ENCODE results near the gene CABLES2.

CABLES2 gene

DNA sequence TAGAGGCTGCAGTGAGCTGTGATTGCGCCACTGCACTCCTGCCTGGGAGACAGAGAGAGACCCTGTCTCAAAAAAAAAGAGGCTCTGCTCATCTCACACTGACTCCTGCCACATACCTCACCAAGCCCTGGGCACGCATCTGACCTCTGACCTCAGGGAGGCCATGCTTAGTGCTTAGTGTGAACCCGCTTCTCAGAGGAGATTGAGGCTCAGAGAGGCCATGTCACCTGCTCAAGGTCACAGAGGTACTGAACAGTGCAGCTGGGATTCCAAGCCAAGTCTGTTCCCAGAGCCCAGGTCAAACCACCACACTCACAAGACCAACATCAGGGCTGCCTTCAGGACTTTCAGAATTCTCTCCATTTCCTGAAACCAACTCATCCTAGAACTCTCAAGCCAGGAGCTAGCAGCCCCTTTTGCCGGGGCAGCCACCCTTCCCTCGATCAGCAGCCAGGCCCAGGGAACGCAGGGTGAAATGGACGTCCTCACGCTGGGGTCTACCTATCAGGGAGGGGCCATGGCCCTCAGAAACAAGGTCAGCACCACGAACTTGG lies 2.9 kb downstream of the CABLES2 start:
- DNase-seq = no peak

- DNase-seq = no peak
Measured at GRCh38 chr20:62403331-62403730, 3.8 kb downstream of the CABLES2 start.

DNA sequence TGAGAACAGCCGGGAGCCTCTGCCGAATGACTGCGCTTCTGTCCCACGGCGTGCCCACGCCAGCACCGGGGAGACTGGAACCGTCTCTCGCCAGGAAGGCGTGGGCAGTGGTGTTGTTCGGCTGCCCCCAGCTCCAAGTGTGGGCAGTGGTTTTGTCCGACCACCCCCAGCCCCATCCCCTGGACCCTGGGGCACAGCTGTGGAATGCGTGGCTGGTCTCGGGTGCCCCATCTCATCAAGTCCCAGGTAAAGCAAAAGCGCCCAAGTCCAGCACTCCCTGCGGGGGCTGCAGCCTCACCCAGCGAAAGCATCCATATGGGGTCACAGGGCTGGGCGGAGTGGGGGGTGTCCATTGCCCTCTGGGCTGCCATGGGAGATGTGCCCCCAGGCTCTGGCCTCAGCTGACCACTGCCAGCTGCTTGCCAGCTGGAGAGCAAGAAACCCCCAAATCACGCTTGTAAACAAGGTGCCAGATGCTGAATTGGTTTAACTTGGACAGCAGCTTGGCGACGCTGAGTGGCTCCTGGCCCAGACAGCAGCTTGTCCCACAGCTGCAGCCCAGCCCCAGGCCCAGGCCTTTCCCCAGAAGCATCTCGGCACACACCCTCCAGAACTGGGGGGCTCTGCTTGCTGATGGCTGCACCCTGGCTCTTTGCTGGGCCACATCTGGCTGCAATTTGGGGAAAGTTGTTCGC lies 4.5 kb downstream of the CABLES2 start:
- no peak for DNase-seq

DNA sequence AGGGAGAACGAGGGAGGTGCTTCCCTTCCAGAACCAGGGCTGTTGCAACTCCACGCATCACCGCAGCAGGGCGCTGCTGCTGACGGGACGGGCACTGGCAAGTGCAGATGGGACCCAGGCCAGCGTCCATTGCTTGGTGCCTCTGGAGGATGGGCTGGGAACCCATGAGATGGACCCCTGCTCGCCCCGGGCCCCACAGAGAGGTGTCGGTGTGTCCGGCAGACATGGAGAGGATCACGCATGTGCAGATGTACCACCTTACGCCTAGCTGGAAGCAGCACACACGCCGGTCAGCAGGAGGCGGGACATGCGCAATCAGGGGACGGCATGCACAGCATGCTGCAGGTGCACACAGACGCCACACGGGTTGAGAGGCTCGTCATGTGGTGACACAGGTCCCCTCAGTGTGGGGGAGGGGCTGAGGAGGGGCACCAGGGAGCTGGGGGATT lies 5.7 kb downstream of the CABLES2 start:
- DNase-seq = no peak

DNA sequence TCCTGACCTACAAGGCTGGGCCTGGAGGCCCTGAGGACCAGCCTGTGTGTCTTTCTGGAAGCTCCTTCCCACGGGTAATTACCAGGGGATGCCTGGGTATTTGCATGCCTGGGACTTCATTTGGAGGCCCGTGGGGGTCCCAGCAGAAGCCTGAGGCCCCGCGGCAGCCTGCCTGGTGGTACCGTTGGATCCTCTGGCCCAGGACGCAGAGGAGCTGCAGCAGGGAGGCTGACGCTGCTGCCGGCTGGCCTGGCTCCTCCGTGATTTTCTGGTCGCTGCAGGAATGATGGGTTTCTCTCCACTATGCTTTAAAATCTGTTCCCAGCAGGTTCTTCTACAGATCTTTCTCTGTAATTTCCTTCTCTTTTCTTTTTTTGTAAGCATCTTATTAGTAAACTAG lies 6.5 kb downstream of the CABLES2 start:
- DNase-seq = no peak

GRCh38 chr20:62400021-62400420 lies 7.1 kb downstream of the CABLES2 start:
- DNase-seq = no peak

DNA sequence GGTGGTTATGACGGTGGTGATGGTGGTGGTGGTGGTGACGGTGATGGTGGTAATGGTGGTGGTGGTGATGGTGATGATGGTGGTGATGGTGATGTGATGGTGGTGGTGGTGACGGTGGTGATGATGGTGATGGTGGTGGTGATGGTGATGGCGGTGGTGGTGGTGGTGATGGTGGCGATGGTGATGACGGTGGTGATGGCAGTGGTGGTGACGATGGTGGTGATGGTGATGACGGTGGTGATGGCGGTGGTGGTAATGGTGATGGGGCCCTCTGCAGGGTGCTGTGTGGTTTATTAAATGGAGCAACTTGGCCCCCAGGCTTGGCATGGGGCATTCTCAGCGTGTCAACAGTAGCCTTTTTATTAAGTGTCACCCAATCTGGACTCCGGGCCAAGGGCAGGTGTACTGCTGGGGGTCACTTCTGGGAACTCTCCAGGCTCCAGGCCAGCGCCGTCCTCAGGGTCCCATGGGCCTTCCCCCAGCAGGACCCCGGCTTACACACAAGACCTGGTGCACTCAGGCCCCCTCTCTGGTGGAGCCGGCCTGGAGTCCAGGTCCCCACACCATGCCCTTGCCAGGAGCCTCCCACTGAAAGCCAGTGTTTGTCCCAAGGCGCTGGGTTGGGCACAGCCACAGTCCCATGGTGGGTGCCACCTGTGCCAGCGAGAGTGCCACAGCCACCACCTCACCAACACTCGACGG lies 8.8 kb downstream of the CABLES2 start:
- no peak for DNase-seq

- no peak for DNase-seq
Measured at GRCh38 chr20:62396367-62397239, 10.5 kb downstream of the CABLES2 start.

DNA sequence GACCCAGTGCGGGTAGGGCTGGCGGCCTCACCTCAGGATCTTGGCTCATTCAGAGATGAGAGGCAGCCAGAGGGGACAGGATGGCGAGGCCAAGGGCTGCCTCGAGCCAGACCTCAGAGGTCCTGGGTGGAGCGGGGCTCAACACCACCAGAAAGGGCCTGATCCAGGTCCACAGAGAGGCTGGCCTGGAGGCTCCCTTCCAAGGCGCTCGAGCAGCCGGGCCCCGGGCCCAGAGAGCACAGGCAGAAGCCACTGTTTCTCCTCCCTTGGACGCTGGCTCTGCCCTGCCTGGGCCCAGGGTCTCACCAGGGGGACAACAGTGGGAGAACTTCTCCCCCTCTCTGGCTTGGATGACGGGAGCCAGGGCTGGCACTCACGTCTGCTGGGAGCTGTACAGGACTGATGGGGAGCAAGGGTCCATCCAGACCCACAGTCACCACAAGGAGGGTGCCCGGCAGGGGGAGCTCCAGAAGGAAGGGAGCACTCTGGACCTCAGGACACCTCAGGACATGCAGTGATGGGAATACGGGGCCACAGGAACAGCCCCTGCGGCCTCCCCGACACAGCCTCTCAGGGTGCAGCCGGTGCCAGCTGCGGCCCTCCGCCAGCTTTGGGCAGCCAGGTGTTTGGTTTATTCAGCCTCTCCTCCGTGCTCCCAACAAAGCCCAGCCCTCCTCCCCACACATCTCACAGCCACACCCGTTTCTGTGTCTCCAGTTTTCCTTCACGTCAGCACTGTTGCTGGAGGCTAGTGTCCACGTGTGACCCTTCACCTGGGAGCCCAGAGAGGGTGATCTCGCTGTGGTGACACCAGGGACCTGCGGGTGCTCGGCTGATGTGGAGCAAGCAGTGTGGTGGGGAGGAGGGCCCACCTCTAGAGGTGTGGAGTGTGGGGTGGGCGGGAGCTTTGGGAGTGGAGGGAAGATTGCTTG lies 11.5 kb downstream of the CABLES2 start:
- DNase-seq = no peak

DNA sequence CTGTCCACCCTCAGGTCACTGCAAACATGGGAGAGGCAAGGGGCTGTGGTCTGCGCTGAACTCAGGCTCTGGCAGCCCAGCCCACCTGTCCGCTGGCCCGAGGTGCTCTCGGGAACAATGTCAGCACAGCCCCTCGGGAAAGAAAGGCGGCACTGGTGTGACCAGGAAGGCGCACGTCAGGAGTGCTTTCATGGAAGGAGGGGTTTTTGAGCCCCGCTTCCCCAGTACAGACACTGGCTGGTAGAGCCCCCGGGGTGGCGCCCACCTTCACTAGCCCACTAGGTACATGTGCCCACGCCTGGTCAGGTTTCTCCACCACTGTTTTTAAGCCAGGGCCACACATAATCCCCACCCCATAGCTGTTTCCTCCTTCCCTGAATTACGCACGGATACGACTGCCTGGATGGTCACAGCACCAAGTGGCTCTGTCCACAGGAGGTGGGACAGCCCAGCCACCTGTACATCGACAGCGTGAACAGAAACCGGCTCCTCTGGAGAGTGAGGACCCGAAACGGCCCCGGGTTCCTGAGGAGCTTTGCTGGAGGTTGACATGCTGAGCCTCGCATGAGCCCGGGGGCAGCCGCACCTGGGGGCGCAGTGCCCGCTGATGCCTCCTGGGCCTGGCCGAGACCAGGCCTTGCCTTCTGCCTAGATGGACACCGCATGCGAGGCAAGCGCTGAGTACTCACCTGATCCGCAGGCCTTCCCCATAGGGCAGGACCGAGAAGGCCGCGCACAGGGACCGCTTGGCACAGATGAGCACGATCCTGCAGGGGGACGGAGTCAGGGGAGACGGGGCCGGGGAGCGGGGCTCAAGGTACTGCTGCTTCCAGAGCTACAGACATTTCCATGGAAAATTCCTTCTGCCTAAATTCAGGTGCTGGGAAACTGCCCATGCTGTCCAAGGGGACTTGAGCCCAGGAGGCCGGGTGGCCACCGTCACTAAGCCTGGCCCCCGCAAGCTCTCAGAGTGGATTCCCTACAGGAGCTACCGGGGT lies 12.5 kb downstream of the CABLES2 start:
- no peak for DNase-seq

DNA sequence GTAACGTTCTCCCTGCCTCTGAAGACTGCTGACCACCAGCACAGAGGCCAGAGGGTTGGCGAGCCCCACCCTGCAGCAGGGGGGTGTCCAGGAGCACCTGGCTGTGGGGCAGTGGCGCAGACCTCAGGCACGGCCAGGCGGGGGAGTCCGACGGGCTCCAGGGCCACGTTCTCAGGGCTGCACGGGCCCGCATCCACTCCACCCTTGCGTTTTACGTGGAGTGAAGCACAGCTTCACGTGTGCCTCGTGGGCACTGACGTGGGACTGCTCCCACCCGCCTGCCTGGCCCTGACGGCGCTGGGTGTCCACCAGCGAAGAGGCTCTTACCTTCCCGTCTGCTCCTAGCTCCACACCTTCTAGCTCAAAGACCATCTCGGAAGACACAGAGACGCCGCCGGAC lies 13.3 kb downstream of the CABLES2 start:
- DNase-seq = no peak

- DNase-seq = no peak
Measured at GRCh38 chr20:62393335-62393665, 13.8 kb downstream of the CABLES2 start.

DNA sequence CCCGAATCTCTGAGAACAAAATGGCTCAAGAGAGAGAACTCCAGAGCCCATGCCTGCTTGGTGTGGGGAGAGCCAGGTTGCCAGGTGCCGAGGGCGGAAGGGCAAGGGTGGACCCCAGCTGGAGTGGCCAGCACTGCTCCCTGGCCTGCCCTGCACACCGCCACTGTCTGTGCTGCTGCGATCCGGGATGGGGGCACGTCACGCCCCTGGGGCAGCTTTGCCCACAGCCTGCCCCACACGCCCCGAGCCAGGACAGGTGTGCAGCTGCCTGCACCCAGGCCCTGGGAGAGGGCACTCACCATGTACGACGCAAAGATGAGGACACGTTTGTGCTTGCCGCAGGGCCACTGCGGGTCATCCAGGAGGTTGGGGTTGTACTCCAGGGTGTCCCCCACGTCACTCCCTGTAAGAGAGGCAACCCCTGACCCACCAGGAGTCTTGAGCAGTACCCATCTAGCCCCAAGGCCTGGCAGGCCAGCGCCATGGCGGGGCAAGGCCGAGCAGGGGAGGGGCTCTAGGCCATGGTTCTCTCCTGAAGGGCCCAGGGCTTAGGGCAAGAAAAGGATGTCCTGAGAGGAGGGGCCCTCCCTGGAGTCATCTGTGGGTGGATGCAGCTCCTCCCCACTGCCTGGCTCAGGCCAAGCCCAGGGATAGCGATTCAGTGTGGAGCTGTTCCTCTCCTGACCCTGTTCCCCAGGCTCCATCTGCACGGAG lies 14.3 kb downstream of the CABLES2 start:
- no peak for DNase-seq

GRCh38 chr20:62392077-62392418 lies 15.0 kb downstream of the CABLES2 start:
- no peak for DNase-seq

DNA sequence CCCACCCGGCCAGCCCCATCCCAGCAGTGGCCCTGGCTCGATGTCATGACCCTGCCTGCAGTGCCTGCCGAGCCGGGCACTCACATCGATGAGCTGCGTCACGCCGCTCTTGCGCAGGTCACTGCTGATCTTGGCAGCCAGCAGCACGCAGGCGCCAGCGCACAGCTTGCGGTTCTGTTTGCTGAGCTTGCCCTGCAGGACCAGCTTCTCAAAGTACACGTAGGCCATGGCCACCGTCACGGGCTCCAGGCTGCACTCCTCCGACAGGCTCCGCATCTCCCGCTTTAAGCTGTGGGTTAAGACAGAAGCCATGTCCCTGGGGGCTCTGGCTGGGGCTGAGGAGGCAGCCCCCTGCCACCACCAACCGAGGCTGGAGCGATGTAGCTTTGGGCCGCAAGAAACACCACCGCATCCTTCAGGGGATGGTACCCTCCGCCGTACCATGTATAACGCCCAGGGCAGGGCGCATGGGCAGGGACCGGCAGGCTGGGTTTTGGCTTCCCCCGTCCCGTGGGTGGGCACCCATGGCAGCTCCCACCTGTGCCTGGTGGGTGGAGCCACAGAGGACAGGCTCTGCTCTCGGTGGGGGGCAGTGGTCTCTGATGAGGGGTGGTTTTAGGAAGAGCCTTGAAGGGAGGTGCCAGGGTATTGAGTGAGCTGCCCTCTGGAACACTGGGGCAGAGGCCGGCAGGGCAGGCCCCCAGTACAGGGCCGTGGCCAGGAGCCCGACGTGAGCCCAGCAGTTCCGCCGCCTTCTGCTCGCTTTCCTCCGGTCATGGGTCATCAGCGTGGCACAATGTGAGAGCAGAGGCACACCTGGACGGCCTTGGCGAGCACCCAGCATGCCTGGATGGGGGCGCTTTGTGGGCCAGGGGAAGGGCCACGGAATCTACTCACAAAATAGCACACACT lies 15.7 kb downstream of the CABLES2 start:
- DNase-seq = no peak

DNA sequence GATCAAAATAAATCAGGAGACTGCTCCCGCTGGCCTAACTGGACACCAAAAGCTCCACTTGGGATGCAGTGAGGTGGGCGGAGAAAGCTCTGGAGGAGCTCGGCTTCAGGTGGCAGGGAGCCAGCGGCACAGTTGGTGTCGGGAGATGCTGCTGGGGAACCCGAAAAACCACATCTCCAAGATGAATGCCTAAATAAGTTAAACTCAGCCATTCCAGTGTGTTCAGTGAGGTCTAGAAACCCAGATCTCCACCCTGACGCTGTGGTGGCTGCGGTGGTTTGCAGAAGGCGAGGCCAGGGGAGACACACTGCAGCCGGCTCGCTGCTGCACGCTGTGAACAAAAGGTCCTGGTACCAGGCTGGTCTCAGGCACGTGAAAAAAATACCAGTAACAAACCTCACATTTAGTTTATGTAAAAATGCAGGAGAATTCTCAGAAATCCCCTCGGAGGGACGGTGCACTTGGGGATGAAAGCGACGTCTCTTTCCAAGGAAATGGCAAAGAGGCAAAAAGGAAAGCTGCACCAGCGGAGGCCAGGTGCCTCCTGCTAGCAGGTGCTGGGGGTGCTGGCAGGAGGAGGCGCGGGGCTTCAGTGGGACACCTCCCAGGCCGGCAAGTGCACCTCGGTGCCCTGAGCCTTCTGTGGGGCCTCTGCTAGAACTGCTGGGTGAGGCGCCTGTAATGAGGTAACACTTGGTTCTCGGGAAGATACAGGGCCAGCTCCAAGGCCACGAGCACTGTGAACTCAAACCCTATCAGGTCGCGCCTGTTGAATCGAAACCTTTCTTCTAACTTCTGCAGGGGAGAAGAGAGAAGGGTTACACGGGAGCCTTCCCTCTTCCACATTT lies 16.5 kb downstream of the CABLES2 start:
- DNase-seq = no peak

GRCh38 chr20:62389601-62390087 lies 17.4 kb downstream of the CABLES2 start:
- DNase-seq = no peak
